NCI-H128 (cell line): ENCODE results near the gene GABPB2.
A peak's percentile ranks its signal among the peaks of the same experiment; 100 is the strongest.

ENCODE experiments used
- DNase-seq: peaks from one replicate; lab custom pipeline; 2025; ENCODE audit not compliant: unreplicated experiment; lab: John Stamatoyannopoulos, UW

Gene GABPB2

DNA sequence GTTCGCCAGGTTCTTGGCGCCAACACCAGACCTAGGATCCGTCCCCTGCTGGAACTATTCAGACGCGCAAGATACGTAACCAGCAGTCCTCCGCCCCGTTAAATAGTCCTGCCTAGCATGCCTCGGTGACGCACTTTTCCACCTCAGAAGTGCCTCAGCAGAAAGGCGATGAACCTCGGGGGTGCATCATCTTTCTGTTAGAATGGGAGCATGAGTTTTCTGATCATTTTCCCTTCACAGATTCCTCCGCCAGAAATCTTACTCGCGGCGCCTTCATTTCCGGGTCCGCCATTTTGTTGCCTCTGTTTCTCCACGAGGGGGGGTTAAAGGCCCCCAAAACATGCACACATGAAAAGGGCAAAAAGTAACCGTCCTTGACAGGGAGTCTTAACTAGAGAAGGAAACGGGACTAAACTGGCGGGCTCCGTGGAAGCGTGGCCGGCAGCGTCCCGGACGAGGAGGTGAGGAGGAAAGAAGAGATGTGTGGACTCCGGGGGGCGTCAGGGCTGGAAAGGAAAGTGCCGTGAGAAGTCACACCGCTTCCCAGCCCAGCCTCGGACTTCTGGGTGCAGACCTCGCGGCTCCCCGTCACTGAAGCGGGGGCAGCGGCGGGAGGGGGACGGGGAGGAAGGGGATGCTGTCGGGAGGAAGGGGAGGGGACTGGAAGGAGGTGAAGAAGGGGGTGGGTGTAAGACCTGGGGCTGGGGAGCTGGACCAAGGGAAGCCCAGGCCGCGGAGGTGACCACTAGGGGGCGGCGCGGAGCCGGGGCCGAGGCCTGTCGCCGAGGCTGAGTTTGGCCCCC lies at the start of gene GABPB2:
Gene GABPB2, plus strand, starts transcription at position 288 of the 803 bp plus-strand sequence. CDS start 17,429 bp downstream, outside the sequence.
- peak; percentile 88 for DNase-seq

DNA sequence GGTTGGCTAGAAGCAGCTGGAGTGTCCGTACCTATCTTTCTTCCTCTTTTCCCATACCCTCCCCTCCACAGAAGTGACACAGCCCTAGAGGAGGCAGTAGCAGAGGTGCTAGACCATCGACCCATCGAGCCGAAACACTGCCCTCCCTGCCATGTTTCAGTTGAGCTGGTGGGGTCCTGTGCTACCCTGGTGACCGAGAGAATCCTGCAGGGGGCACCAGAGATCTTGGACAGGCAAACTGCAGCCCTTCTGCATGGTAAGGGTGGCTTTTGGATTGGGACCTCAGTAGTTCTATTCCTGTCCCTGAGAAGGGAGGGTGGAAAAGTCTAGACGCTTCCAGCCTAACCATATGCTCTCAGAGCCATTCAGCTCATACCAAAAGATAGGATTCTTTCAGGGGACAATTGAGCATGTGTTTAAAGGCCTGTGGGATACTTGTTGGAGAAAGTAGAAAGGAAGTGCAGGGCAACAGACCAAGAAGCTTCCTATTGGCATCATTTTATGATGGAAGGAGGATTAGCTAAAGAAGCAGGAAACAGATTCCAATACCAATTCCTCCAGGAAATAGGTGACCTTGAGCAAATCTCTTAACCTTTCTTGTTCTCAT lies 45.9 kb upstream of the GABPB2 start:
- peak; percentile 54 for DNase-seq

GRCh38 chr1:151026460-151026859 lies 44.1 kb upstream of the GABPB2 start:
- DNase-seq = no peak

- DNase-seq = no peak
Observed at GRCh38 chr1:151032164-151032563, 38.4 kb upstream of the GABPB2 start.

DNA sequence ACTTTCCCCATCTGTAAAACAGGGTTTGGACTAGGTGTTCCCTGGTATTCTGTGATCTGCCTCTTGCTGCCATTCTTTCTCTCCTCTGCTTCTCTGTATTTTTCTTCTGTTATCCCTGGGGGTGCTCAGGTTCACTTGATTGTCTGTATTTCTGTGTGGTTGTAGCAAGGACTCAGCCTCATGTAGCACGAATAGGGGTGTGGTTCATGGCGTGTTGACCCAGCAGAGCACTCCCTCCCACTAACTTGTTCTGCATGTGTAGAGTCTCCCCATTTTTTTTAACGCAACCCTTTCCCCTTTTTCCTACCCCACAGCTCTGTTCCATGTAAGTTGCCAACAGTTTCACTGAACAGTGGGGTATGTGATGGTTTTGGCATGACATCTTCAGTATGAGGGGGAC lies 35.4 kb upstream of the GABPB2 start:
- DNase-seq = no peak

GRCh38 chr1:151036356-151036755 lies 34.2 kb upstream of the GABPB2 start, which contains the start of gene BNIPL:
Gene BNIPL (plus strand): TSS chr1:151036586. CDS start chr1:151036726, 140 bp downstream.
- no peak for DNase-seq

DNA sequence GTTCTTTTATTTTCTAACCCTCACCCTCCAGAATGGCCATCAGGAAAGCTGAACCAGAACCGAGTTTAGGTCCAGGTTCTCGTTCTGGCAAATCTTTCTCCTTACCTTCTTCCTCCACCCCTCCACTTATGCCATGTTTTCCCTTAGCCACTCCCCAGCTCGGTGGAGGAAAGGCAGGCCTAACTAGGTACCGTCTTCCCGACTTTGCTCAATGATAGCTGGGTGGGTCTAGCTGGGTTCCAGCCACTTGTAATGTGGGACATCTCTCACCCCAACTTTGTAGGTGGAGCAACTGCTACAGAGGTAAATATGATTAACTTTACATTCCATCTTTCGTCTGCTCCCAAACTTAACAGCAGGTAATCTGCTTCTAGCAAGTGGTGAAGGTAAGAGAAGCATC lies 33.5 kb upstream of the GABPB2 start:
- DNase-seq = no peak

DNA sequence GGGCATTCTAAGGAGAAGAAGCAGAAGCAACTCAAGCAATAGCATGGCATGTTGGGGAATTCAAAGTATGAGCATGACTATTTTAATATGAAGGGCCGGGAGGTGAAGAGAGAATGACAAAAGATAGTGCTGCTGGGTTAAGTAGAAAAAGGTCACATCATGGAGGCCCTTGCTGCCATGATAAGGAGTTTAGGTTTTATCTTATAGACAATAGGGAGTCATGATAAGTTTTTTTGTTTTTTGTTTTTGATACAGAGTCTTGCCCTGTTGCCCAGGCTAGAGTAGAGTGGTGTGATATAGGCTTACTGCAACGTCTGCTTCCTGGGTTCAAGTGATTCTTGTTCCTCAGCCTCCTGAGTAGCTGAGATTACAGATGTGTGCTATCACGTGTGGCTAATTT lies 31.0 kb upstream of the GABPB2 start:
- no peak for DNase-seq

DNA sequence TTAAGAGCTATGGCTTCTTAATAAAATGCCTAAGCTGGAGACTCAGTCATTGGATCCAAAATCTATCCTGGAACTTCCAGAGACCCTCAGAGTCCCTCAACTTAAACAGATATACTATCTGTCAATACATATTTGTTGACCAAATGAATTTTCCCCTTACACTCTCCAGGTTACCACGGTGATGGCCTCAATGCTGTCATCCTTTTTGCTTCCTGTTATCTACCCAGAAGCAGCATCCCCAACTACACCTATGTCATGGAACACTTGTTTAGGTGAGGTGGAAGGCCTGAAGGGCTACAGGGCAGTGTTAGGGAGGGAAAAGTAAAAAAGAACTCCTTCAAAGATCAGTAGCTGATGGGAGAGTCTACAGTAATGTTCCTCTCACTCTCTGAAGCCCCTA lies 27.4 kb upstream of the GABPB2 start:
- DNase-seq = no peak

DNA sequence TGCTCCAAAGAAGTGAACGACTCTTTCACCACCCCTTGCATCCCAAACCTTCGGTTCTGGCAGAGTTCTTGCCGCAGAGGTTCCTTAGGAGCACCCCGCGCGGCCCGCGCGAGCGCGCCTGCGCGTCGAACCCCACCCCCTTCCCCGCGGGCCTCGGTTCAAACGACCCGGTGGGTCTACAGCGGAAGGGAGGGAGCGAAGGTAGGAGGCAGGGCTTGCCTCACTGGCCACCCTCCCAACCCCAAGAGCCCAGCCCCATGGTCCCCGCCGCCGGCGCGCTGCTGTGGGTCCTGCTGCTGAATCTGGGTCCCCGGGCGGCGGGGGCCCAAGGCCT lies 23.0 kb upstream of the GABPB2 start, which contains the start of gene C1orf56:
Gene C1orf56, plus strand, starts transcription at position 161 of the 334 bp plus-strand sequence. Its CDS starts 97 bp downstream, at position 258.
- peak; percentile 69 for DNase-seq

DNA sequence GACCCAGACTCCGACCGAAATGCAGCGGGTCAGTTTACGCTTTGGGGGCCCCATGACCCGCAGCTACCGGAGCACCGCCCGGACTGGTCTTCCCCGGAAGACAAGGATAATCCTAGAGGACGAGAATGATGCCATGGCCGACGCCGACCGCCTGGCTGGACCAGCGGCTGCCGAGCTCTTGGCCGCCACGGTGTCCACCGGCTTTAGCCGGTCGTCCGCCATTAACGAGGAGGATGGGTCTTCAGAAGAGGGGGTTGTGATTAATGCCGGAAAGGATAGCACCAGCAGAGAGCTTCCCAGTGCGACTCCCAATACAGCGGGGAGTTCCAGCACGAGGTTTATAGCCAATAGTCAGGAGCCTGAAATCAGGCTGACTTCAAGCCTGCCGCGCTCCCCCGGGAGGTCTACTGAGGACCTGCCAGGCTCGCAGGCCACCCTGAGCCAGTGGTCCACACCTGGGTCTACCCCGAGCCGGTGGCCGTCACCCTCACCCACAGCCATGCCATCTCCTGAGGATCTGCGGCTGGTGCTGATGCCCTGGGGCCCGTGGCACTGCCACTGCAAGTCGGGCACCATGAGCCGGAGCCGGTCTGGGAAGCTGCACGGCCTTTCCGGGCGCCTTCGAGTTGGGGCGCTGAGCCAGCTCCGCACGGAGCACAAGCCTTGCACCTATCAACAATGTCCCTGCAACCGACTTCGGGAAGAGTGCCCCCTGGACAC lies 22.5 kb upstream of the GABPB2 start:
- DNase-seq = no peak

GRCh38 chr1:151048645-151049032 lies 21.9 kb upstream of the GABPB2 start:
- DNase-seq = no peak

DNA sequence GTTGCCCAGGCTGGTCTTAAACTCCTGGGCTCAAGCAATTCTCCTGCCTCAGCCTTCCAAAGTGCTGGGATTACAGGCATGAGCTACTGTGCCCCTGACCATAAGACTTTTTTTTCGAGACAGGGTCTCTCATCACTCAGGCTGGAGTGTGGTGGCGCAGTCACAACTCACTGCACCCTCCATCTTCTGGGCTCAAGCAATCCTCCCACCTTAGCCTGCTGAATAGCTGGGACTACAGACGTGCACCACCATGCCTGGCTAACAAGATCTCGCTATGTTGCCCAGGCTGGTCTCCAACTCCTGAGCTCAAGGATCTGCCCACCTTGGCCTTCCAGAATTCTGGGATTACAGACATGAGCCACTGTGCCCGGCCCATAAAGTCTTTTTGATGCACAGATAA lies 21.1 kb upstream of the GABPB2 start:
- DNase-seq = no peak

- DNase-seq = no peak
Observed at GRCh38 chr1:151050051-151050688, 20.4 kb upstream of the GABPB2 start.

DNA sequence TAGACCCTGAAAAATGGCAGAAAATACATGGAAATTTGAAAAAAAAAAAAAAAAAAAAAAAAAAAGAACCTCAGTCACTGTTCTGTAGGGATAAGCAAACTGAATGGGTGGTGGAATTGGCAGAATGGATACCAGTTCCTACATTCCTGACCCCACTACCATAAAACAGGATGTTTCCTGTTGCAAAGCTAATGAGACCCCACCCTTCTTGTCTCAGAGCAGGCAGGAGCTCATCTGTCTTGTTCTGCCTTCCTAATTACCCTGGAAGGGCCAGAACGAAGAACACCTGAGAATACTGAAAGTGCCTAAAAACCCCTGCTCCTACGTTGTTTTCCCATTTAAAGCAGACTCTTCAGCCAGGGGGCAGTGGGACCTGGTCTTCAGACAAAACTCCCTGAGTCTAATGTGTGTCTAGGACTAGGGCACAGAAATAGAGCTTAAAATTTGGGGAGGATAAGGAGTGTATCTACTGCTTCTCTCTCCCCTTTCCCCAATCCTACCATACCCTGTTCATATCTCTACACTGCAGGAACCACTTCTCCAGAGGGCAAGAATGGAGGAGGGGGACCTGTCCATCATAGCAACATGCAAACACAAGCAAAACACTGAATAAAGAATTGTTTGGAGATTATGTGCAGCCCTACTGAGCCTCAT lies 19.1 kb upstream of the GABPB2 start:
- DNase-seq = no peak

DNA sequence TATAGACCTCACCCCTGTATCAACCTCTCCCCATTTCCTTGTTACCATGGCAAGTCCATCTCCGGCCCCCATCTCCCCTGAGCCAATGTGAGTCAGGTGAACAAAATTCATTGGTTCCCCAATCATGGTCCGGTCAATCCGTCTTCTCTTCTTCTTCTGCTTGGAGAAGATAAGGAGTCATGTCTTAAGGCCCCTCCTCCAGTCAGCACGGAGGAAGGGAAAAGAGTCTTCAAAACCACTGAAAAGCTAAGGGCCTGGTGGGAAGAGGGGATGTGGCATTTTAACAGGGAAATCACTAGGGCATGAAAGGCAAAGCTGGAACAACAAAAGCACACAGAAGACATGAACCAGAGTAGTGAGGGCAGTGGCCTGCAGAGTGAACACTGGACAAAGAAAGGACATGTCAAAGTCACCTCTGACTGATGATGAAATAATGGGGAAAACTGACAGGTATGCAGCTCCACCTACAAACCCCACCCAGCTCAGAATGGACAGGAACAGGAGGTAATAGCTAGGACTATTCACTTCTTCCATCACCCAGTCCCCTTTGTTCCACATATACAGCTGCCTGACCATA lies 15.5 kb upstream of the GABPB2 start:
- DNase-seq = no peak

DNA sequence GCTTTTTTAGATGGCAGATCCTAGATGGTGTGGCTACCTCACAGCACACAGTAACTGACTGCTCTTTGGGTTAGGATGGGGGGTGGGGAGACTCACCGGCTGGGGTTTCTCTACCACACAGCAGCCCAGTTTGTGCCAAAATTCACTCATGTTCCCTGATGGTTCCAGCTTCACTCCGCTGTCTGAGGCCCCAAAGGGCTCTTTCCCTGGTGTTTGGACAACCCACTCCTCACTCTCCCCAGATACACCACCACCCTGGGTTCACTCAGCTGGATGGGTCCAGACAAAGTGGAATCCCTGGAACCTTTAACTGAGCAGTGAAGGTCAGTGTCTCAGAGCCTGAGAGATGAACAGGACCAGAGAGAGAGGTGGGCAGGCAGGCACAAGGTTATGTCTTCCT lies 15.0 kb upstream of the GABPB2 start:
- DNase-seq = no peak

- DNase-seq = no peak
Observed at GRCh38 chr1:151056149-151056548, 14.4 kb upstream of the GABPB2 start.

- DNase-seq = peak; percentile 40
Observed at GRCh38 chr1:151058692-151059091, 11.9 kb upstream of the GABPB2 start.
